HL-60 (cell line): ENCODE results near the gene SORL1.
A peak's percentile ranks its signal among the peaks of the same experiment; 100 is the strongest.

Experiments
- DNase-seq, 2 experiments: peaks; one replicate each; pipeline ENCODE4 v3.0.0-alpha.2; 2010 to 2020; ENCODE audit warnings: low read depth in 1 of 2, low spot score in 1 of 2
- H3K27ac ChIP-seq: fragments of 250-450 bp; sonication (Bioruptor Pico); replicated peaks from 2 replicates; pipeline ENCODE4 v1.5.1; 2020; ENCODE audit warnings: mild to moderate bottlenecking, moderate library complexity
- H3K27me3 ChIP-seq: fragments of 250-450 bp; sonication (Bioruptor Pico); 2 replicates; pipeline ENCODE4 v1.5.1; 2021; ENCODE audit warnings: mild to moderate bottlenecking, moderate library complexity; ENCODE audit not compliant: insufficient read depth, poor library complexity, severe bottlenecking
- H3K4me3 ChIP-seq: replicated peaks from 2 replicates; pipeline ENCODE4 v1.5.1; 2011; ENCODE audit warnings: mild to moderate bottlenecking, control low read depth, low read length; ENCODE audit not compliant: insufficient read depth
- GABPA ChIP-seq: IDR thresholded peaks from 2 replicates; pipeline ENCODE4 v1.6.1; 2012; ENCODE audit warnings: low read depth
- POLR2AphosphoS5 ChIP-seq: IDR thresholded peaks from 2 replicates; pipeline ENCODE4 v1.6.1; 2012; ENCODE audit warnings: low read depth
- REST ChIP-seq: IDR thresholded peaks from 2 replicates; pipeline ENCODE4 v1.6.1; 2012; ENCODE audit warnings: low read depth; ENCODE audit not compliant: insufficient replicate concordance
- SPI1 ChIP-seq: IDR thresholded peaks from 2 replicates; pipeline ENCODE4 v1.6.1; 2012; ENCODE audit warnings: low read depth, mild to moderate bottlenecking, borderline replicate concordance
- TF ChIP-seq, protein P1 (sequence below): IDR thresholded peaks from one replicate; pipeline ENCODE4 v1.5.1; 2011; ENCODE audit warnings: low read length, control low read depth, inconsistent platforms; ENCODE audit not compliant: insufficient read depth

The SORL1 gene

GRCh38 chr11:121483805-121484480 is 31.8 kb downstream of the SORL1 start:
- TF ChIP-seq GABPA (no peak), SPI1 (no peak), REST (no peak), POLR2AphosphoS5 (no peak)
- TF ChIP-seq, protein P1, sequence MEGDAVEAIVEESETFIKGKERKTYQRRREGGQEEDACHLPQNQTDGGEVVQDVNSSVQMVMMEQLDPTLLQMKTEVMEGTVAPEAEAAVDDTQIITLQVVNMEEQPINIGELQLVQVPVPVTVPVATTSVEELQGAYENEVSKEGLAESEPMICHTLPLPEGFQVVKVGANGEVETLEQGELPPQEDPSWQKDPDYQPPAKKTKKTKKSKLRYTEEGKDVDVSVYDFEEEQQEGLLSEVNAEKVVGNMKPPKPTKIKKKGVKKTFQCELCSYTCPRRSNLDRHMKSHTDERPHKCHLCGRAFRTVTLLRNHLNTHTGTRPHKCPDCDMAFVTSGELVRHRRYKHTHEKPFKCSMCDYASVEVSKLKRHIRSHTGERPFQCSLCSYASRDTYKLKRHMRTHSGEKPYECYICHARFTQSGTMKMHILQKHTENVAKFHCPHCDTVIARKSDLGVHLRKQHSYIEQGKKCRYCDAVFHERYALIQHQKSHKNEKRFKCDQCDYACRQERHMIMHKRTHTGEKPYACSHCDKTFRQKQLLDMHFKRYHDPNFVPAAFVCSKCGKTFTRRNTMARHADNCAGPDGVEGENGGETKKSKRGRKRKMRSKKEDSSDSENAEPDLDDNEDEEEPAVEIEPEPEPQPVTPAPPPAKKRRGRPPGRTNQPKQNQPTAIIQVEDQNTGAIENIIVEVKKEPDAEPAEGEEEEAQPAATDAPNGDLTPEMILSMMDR, result no peak
- Histone ChIP-seq H3K27me3 (no peaks in the 10 kb centered on the region), H3K27ac (peak overlapping the region; percentile 71), H3K4me3 (no peak overlapping the region)
- peak in 1 of 2 experiments; percentile 34 for DNase-seq

GRCh38 chr11:121485216-121485615 is 33.1 kb downstream of the SORL1 start:
- no peak for DNase-seq
- TF ChIP-seq POLR2AphosphoS5 (no peak), GABPA (no peak), SPI1 (no peak), REST (no peak)
- TF ChIP-seq, protein P1, result no peak
- H3K27ac ChIP-seq, result no peak overlapping the region
- H3K4me3 ChIP-seq, result no peak overlapping the region
- H3K27me3 ChIP-seq, result no peaks in the 10 kb centered on the region

- no peak for DNase-seq
- H3K4me3 ChIP-seq, result no peak overlapping the region
- no peak overlapping the region for H3K27ac ChIP-seq
- H3K27me3 ChIP-seq, result no peaks in the 10 kb centered on the region
- TF ChIP-seq, protein P1, result no peak
- no peak for TF ChIP-seq GABPA
- no peak for TF ChIP-seq SPI1
- TF ChIP-seq POLR2AphosphoS5, result no peak
- TF ChIP-seq REST, result no peak
These were observed 33.9 kb downstream of the SORL1 start for GRCh38 chr11:121486054-121486453.
